ENCODE data around the gene ZNF428. TPM values are rescaled to one million over a fixed set of nuclear protein-coding genes. Genes with fewer than 3 reads are reported as not detected.

Gene ZNF428
- total RNA-seq, 1 donor, result 25.0 TPM

DNA sequence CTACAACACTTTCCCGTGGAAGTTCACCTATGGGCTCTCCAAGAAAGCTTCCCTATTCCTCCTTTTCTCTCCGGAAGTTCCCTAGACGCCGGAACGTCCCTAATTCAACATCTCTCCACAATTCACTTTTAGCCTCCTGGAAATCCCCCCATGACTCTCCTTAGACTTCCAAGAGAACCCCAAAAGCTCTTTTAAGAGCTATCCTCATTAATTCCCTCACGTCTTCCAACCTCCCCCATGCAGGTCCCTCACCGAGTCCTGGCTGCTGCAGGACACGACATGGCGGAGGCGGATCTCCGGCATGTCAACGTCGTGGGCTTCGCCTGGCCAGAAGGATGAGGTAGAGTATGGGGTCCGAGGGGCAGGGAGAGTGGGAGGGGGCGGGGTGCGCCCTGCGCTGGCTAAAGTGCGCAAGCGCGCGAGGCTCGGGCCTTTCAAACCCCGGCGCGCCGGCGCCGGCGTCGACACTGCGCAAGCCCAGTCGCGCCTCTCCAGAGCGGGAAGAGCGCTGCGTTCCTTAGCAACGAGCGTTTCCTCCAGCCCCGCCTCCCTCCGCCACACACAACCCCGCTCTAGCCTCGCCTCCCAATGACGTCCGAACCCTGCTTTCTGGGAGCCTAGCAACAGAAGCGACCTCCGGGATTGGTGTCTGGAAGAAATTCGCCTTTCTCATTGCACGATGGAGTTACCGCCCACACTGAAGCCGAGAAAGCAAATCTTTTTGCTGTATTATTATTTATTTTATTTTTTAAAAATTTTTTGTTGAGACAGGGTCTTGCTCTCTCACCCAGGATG is 44.1 kb downstream of the ZNF428 start, which contains the start of the genes PINLYP and XRCC1:
TSS of gene PINLYP (plus strand) at position 646 of the 795 bp plus-strand sequence. CDS start 1,391 bp downstream, outside the sequence.
TSS of gene XRCC1 (minus strand) at position 372 of the 795 bp plus-strand sequence. CDS start at position 303, 69 bp downstream.
- peak within 1 kb of the TSS; percentile 93 for H3K4me3 ChIP-seq (ENCODE audit: low read depth, low read length)
- TF ChIP-seq, protein P1, sequence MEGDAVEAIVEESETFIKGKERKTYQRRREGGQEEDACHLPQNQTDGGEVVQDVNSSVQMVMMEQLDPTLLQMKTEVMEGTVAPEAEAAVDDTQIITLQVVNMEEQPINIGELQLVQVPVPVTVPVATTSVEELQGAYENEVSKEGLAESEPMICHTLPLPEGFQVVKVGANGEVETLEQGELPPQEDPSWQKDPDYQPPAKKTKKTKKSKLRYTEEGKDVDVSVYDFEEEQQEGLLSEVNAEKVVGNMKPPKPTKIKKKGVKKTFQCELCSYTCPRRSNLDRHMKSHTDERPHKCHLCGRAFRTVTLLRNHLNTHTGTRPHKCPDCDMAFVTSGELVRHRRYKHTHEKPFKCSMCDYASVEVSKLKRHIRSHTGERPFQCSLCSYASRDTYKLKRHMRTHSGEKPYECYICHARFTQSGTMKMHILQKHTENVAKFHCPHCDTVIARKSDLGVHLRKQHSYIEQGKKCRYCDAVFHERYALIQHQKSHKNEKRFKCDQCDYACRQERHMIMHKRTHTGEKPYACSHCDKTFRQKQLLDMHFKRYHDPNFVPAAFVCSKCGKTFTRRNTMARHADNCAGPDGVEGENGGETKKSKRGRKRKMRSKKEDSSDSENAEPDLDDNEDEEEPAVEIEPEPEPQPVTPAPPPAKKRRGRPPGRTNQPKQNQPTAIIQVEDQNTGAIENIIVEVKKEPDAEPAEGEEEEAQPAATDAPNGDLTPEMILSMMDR (IDR thresholded peaks at IDR 0.05; ENCODE audit: insufficient read depth, low read depth, low read length), result no peak

DNA sequence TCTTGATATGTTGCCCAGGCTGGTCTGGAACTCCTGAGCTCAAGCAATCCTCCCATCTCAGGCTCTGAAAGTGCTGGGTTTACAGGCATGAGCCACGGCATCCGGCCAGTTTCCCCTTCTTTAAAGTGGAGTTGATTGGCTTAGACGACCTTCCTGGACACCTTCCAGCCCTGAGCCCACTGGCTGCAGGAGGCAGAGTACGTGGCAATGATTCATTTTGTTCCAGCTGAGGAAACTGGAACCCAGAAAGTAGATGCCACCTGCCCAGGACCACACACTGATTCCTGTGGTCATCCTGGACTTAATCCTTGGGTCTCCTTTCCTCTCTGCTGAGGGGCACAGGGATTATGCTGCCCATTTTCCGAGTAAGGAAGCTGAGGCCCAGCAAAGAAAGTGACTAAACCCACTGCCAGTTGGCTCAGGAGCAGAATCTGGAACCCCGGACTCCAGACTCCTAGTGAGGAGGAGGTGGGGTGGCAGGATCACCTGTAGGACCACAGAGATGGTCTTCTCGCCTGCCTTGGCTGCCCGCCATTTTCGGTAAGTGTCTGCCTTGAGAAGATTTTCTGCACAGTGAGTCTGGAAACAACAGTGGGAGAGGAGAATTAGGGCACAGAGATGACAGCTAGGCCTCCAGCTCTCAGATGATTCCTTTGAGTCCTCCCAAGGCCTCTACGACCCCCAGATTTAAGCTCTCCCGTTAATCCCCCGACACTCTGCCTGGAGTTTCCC is 44.8 kb downstream of the ZNF428 start:
- peak overlapping the region; percentile 93 for H3K4me3 ChIP-seq (ENCODE audit: low read depth, low read length)
- DNase-seq (ENCODE audit: low read depth), result no peak
- TF ChIP-seq, protein P1 (IDR thresholded peaks at IDR 0.05; ENCODE audit: insufficient read depth, low read depth, low read length), result no peak

More for the DNA sequence above, 44.1 kb downstream of the ZNF428 start, which contains the start of the genes PINLYP and XRCC1:
- DNase-seq (ENCODE audit: low read depth), result peak; percentile 99

GRCh38 chr19:43572171-43572588 is 47.2 kb downstream of the ZNF428 start:
- H3K4me3 ChIP-seq (ENCODE audit: low read depth, low read length), result no peak overlapping the region
- TF ChIP-seq, protein P1 (IDR thresholded peaks at IDR 0.05; ENCODE audit: insufficient read depth, low read depth, low read length), result no peak
- no peak for DNase-seq (ENCODE audit: low read depth)

GRCh38 chr19:43570174-43570791 is 49.1 kb downstream of the ZNF428 start:
- TF ChIP-seq, protein P1 (IDR thresholded peaks at IDR 0.05; ENCODE audit: insufficient read depth, low read depth, low read length), result no peak
- no peak for DNase-seq (ENCODE audit: low read depth)
- H3K4me3 ChIP-seq (ENCODE audit: low read depth, low read length), result no peak overlapping the region

DNA sequence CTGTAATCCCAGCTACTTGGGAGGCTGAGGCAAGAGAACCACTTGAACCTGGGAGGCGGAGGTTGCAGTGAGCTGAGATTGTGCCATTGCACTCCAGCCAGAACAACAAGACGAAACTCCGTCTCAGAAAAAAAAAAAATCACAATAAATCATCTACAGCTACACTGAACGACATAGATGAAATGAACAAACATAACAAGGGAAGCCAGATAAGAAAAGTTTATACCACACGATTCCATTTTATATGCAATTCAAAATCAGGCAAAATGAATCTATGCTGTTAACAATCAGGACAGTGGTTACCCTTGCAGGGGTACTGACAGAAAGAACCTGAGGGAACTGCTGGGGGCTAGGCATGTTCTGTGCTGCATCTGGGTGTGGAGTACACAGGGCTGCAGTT is 49.8 kb downstream of the ZNF428 start:
- TF ChIP-seq, protein P1 (IDR thresholded peaks at IDR 0.05; ENCODE audit: insufficient read depth, low read depth, low read length), result no peak
- no peak for DNase-seq (ENCODE audit: low read depth)
- H3K4me3 ChIP-seq (ENCODE audit: low read depth, low read length), result no peak overlapping the region

DNA sequence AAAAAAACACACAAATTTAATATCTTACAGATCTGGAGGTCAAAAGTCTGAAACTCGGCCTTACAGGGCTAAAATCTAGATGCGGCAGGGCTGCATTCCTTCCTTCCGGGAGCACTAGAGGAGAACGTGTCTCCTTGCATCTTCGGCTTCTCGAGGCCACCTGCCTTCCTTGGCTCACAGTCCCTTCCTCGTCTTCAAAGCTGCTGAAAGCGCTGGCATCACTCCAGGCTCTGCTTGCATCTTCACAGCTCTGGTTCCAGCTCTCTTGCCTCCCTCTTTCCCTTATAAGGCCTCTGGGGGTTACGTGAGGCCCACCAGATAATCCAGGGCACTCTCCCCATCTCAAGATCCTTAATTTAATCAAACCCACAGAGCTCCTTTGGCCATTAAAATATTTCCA is 54.6 kb downstream of the ZNF428 start:
- no peak overlapping the region for H3K4me3 ChIP-seq (ENCODE audit: low read depth, low read length)
- no peak for DNase-seq (ENCODE audit: low read depth)
- TF ChIP-seq, protein P1 (IDR thresholded peaks at IDR 0.05; ENCODE audit: insufficient read depth, low read depth, low read length), result no peak

Data from fibroblast of villous mesenchyme (primary cell).